HepG2 (cell line): ENCODE measurements around the gene TAF1A. TPM values are rescaled to one million over a fixed set of nuclear protein-coding genes. Genes with fewer than 3 reads are reported as not detected.
A peak's percentile ranks its signal among the peaks of the same experiment; 100 is the strongest.

Experiments
- CTCF ChIP-seq: sonication (generic); formaldehyde crosslinking; IDR thresholded peaks from 2 replicates; pipeline ENCODE4 v1.5.0; 2020; ENCODE audit warnings: mild to moderate bottlenecking, missing genetic modification reagents, moderate library complexity
- DMAP1 ChIP-seq: IDR thresholded peaks from 2 replicates; pipeline ENCODE4 v1.6.1; 2016
- HOXD1 ChIP-seq: sonication (generic); formaldehyde crosslinking; IDR thresholded peaks from 2 replicates; pipeline ENCODE4 v1.5.0; 2020; ENCODE audit warnings: missing genetic modification reagents
- IRF2 ChIP-seq: IDR thresholded peaks from 2 replicates; pipeline ENCODE4 v1.6.1; 2018; ENCODE audit warnings: missing genetic modification reagents, missing compliant biosample characterization
- MAFK ChIP-seq, 2 experiments: IDR thresholded peaks in 1 of 2; conservative IDR thresholded peaks in 1 of 2; 2 replicates each; pipeline ENCODE4 v1.6.1; 2011; ENCODE audit warnings: improper control_type of control experiment in 2 of 2, low read length in 2 of 2
- NONO ChIP-seq, 2 experiments: fragments of 450-650 bp in 1 of 2; sonication (generic) in 1 of 2; formaldehyde crosslinking in 1 of 2; IDR thresholded peaks in 1 of 2; conservative IDR thresholded peaks in 1 of 2; 2 replicates each; pipeline versions ENCODE4 v1.6.1 to v1.8.0; 2017 to 2022; ENCODE audit warnings: mild to moderate bottlenecking in 1 of 2, missing genetic modification reagents in 1 of 2, moderate library complexity in 1 of 2
- NR0B2 ChIP-seq: sonication (generic); formaldehyde crosslinking; IDR thresholded peaks from 2 replicates; pipeline ENCODE4 v1.4.0; 2020; ENCODE audit warnings: mild to moderate bottlenecking, missing genetic modification reagents
- PAX8 ChIP-seq: sonication (generic); formaldehyde crosslinking; IDR thresholded peaks from 2 replicates; pipeline ENCODE4 v1.8.0; 2022; ENCODE audit warnings: mild to moderate bottlenecking, missing genetic modification reagents, borderline replicate concordance
- RFX3 ChIP-seq: IDR thresholded peaks from 2 replicates; pipeline ENCODE4 v1.6.1; 2016; ENCODE audit warnings: missing biosample characterization, missing genetic modification reagents
- TARDBP ChIP-seq: sonication (generic); formaldehyde crosslinking; IDR thresholded peaks from 2 replicates; pipeline ENCODE4 v1.8.0; 2022; ENCODE audit warnings: mild to moderate bottlenecking, missing genetic modification reagents
- THRA ChIP-seq: sonication (generic); formaldehyde crosslinking; IDR thresholded peaks from 2 replicates; pipeline ENCODE4 v1.4.0; 2020; ENCODE audit warnings: missing genetic modification reagents, borderline replicate concordance
- ZBTB10 ChIP-seq: sonication (generic); formaldehyde crosslinking; IDR thresholded peaks from 2 replicates; pipeline ENCODE4 v1.4.0; 2020; ENCODE audit warnings: missing genetic modification reagents, borderline replicate concordance
- ZHX1 ChIP-seq: sonication (generic); formaldehyde crosslinking; IDR thresholded peaks from 2 replicates; pipeline ENCODE4 v1.8.1; 2022; ENCODE audit warnings: low read depth, mild to moderate bottlenecking, missing genetic modification reagents
- ZIK1 ChIP-seq: sonication (generic); formaldehyde crosslinking; IDR thresholded peaks from 2 replicates; pipeline ENCODE4 v1.5.0; 2020; ENCODE audit warnings: mild to moderate bottlenecking, low read depth, missing genetic modification reagents, borderline replicate concordance
- ZNF230 ChIP-seq: sonication (generic); formaldehyde crosslinking; IDR thresholded peaks from 2 replicates; pipeline ENCODE4 v1.4.0; 2020; ENCODE audit warnings: mild to moderate bottlenecking, missing genetic modification reagents
- ZNF510 ChIP-seq: sonication (generic); formaldehyde crosslinking; IDR thresholded peaks from 2 replicates; pipeline ENCODE4 v1.4.0; 2020; ENCODE audit warnings: low read depth, mild to moderate bottlenecking, missing genetic modification reagents
- ZNF605 ChIP-seq: sonication (generic); formaldehyde crosslinking; IDR thresholded peaks from 2 replicates; pipeline ENCODE4 v1.8.0; 2022; ENCODE audit warnings: mild to moderate bottlenecking, missing genetic modification reagents
- ZNF83 ChIP-seq: sonication (generic); formaldehyde crosslinking; IDR thresholded peaks from 2 replicates; pipeline ENCODE4 v1.4.0; 2020; ENCODE audit warnings: missing genetic modification reagents, mild to moderate bottlenecking, borderline replicate concordance
- polyA plus RNA-seq, 8 experiments: library from polyadenylated mRNA; depleted of rRNA in 3 of 8; stranded (reverse) in 7 of 8; unstranded in 1 of 8; fragments of >200 nt; fragmentation: Illumina TruSeq in 4 of 8; extraction: Trizol in 4 of 8; gene quantifications; 2 replicates each; pipeline versions ENCODE4 v1.2.1 to v1.2.3, GENCODE V29; 2011 to 2016; ENCODE audit warnings: low read depth in 4 of 8, missing spikeins in 1 of 8, mixed read lengths in 1 of 8; ENCODE audit not compliant: insufficient read depth in 1 of 8
- total RNA-seq, 5 experiments: library from RNA; depleted of rRNA; stranded (reverse); fragments of >200 nt; fragmentation: Illumina TruSeq; extraction: Trizol; gene quantifications; 2 replicates each; pipeline ENCODE4 v1.2.3, GENCODE V29; 2016; ENCODE audit warnings: low read depth in 1 of 5

TAF1A gene
- total and polyA plus RNA-seq, 2 of the 13 experiments (the other 11 are each of a cell fraction or from before 2014, with no cell fraction given), result 3.3 to 10.7 TPM

- TF ChIP-seq ZBTB10 (CRISPR knock-in tag) (peak; percentile 59; the same call in 1 of the 2 replicates), ZNF510 (CRISPR knock-in tag) (no peak), NR0B2 (no peak), CTCF (CRISPR knock-in tag) (0 out of 2 replicates have a peak, but pooled peaks have one; percentile 2), HOXD1 (CRISPR knock-in tag) (no peak), ZNF605 (CRISPR knock-in tag) (no peak; the same call in none of the 2 replicates), NONO (IDR thresholded peaks at IDR 0.05) (no peak), NONO (CRISPR knock-in tag; conservative IDR thresholded peaks at IDR 0.05) (0 out of 2 replicates have a peak, but pooled peaks have one; percentile 47), THRA (CRISPR knock-in tag) (0 out of 2 replicates have a peak, but pooled peaks have one; percentile 16), TARDBP (CRISPR knock-in tag) (peak; percentile 56; the same call in 1 of the 2 replicates), ZHX1 (CRISPR knock-in tag) (peak; percentile 37; the same call in 1 of the 2 replicates), MAFK (conservative IDR thresholded peaks at IDR 0.05 in 1 of 2, IDR thresholded peaks at IDR 0.05 in 1 of 2; ENCODE audit: low read length in 2 of 2) (peak; percentile 41 to 69), ZIK1 (CRISPR knock-in tag) (no peak), IRF2 (CRISPR knock-in tag) (peak; percentile 78), RFX3 (CRISPR knock-in tag) (peak; percentile 72), ZNF230 (CRISPR knock-in tag) (no peak), PAX8 (no peak), DMAP1 (CRISPR knock-in tag) (peak; percentile 77; the same call in 1 of the 2 replicates), ZNF83 (CRISPR knock-in tag) (no peak)
These were observed at the start of gene TAF1A (continued) for GRCh38 chr1:222589462-222590302.
